PC-9 (cell line): ENCODE measurements around the gene C3orf18. TPM values are rescaled to one million over a fixed set of nuclear protein-coding genes. Genes with fewer than 3 reads are reported as not detected.

Experiments used
- BruUV-seq: library from RNA; stranded (reverse); fragments of 400-500 nt; replicated peaks from 2 replicates; lab custom pipeline; 2021; lab: Mats Ljungman, UMichigan
- CTCF ChIA-PET: fragments of 300-600 bp; sonication (Branson Sonifier 250); formaldehyde crosslinking; loops from one replicate; lab custom pipeline; 2022; ENCODE audit warnings: antibody characterized with exemption; lab: Charles Lee
- POLR2A ChIA-PET: fragments of 300-600 bp; sonication (Branson Sonifier 250); formaldehyde crosslinking; loops from one replicate; lab custom pipeline; 2022; ENCODE audit warnings: antibody characterized with exemption; ENCODE audit not compliant: unreplicated experiment; lab: Charles Lee
- DNase-seq, 2 experiments: peaks; one replicate each; pipeline versions ENCODE4 v3.0.0 to v3.0.0-alpha.2; 2015 to 2022; ENCODE audit warnings: mixed read lengths in 1 of 2
- H2AFZ ChIP-seq: fragments of 200-600 bp; sonication (generic); 2 replicates; pipeline ENCODE4 v1.8.1; 2017; ENCODE audit warnings: antibody characterized with exemption
- H3F3A ChIP-seq: fragments of 200-600 bp; sonication (generic); 2 replicates; pipeline ENCODE4 v1.8.1; 2017; ENCODE audit warnings: antibody characterized with exemption, mild to moderate bottlenecking, low read depth; ENCODE audit not compliant: insufficient read depth
- H3K27ac ChIP-seq: fragments of 200-600 bp; sonication (generic); 2 replicates; pipeline ENCODE4 v1.6.1; 2016; ENCODE audit warnings: mixed run types
- H3K27me3 ChIP-seq: fragments of 200-600 bp; sonication (generic); 2 replicates; pipeline ENCODE4 v1.6.1; 2016; ENCODE audit warnings: low read depth, mixed run types; ENCODE audit not compliant: insufficient read depth
- H3K36me3 ChIP-seq: fragments of 200-600 bp; sonication (generic); 2 replicates; pipeline ENCODE4 v1.6.1; 2016; ENCODE audit warnings: low read depth, mixed run types
- H3K4me1 ChIP-seq: fragments of 200-600 bp; sonication (generic); replicated peaks from 2 replicates; pipeline ENCODE4 v1.6.1; 2016; ENCODE audit warnings: mixed run types; ENCODE audit not compliant: insufficient read depth
- H3K4me2 ChIP-seq: fragments of 200-600 bp; sonication (generic); 2 replicates; pipeline ENCODE4 v1.6.1; 2017; ENCODE audit warnings: mixed run types
- H3K4me3 ChIP-seq: fragments of 200-600 bp; sonication (generic); 2 replicates; pipeline ENCODE4 v1.6.1; 2016; ENCODE audit warnings: mixed run types
- H3K79me2 ChIP-seq: fragments of 200-600 bp; sonication (generic); 2 replicates; pipeline ENCODE4 v1.6.1; 2017; ENCODE audit warnings: low read depth, mixed run types
- H3K9me2 ChIP-seq: fragments of 200-600 bp; sonication (generic); 2 replicates; pipeline ENCODE4 v1.8.1; 2017; ENCODE audit warnings: mild to moderate bottlenecking; ENCODE audit not compliant: insufficient read depth
- H3K9me3 ChIP-seq: fragments of 200-600 bp; sonication (generic); 2 replicates; pipeline ENCODE4 v1.8.1; 2016; ENCODE audit warnings: low read depth; ENCODE audit not compliant: insufficient read depth
- H4K20me1 ChIP-seq: fragments of 200-600 bp; sonication (generic); 2 replicates; pipeline ENCODE4 v1.8.1; 2017; ENCODE audit not compliant: insufficient read depth
- EZH2 ChIP-seq: fragments of 200-600 bp; sonication (generic); IDR thresholded peaks from 2 replicates; pipeline ENCODE4 v1.8.0; 2017; ENCODE audit warnings: antibody characterized with exemption, low read depth
- intact Hi-C: fragments of 100-400 bp; cut with micrococcal nuclease; formaldehyde crosslinking; loops from one replicate; pipeline ENCODE4 v1.10.0; 2022; ENCODE audit not compliant: unreplicated experiment
- total RNA-seq: library from RNA; stranded (reverse); gene quantifications from 2 replicates; pipeline ENCODE4 v1.2.3, GENCODE V29; 2021
- TF ChIP-seq, protein P1 (sequence below): fragments of 200-600 bp; sonication (generic); conservative IDR thresholded peaks from 2 replicates; pipeline ENCODE4 v1.6.1; 2017; ENCODE audit warnings: mixed run types, antibody characterized with exemption, mild to moderate bottlenecking, moderate library complexity

Gene C3orf18
- total RNA-seq, 1 experiment from 2014 or later: 7.5 TPM

DNA sequence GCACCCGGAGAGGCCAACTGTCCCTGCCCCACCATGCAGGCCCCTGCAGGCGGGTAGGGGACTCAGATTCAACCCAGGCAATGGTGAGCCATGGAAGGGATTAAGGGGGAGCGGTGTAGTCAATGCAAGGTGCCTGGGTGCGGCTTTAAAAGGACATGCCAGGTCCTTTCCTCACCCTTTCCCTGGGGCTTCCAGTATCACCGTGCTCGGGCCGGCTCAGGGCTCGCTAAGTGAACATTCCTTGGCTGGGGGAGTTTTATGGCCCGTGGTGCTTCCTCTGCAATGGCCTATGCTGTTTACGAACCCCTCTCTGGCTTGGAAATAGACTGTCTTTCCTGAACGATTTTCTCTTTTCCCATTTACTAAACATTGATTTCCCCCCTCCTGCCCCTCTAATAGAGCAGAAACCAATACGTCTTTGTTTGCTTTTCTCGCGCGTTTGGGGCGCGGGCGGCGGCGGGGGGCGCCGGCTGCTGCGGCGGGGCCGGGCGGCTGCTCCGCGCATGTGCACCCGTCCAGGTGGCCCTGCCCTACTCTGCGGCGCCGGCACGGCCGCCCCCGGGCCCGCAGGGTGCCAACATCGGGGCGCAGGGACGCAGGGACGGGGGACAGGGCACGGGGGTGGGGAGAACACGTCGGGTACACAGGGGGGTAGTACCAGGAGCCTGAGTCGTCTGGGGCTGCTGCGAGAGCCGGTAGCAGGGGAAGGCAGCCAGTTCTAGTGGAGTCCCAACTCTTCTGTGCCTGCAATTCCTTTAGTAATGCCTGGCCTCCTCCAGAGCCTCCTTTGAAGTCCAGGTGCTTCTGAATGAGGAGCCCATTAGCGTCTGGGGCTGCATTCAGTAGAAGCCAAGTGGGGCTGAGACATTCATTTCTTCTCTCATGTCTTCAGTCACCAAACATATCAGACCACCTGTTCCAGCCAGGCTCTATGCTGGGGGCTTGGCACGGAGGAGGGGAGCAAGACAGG, 37.3 kb downstream of the C3orf18 start:
- Histone ChIP-seq H3K4me3 (no peak overlapping the region), H3K9me2 (no peaks in the 10 kb centered on the region), H3K4me1 (no peaks in the 10 kb centered on the region), H3K79me2 (no peaks in the 10 kb centered on the region), H3K27ac (no peak overlapping the region), H3K36me3 (no peaks in the 10 kb centered on the region), H3K27me3 (peaks cover 51% of the 10 kb centered on the region), H2AFZ (no peak overlapping the region), H3K4me2 (no peak overlapping the region), H4K20me1 (no peaks in the 10 kb centered on the region; the same call in 1 of the 2 replicates), H3K9me3 (no peaks in the 10 kb centered on the region), H3F3A (no peaks in the 10 kb centered on the region)
- ChIA-PET CTCF (no interaction called here), POLR2A (no interaction called here)
- TF ChIP-seq EZH2: no peak
- TF ChIP-seq, protein P1, sequence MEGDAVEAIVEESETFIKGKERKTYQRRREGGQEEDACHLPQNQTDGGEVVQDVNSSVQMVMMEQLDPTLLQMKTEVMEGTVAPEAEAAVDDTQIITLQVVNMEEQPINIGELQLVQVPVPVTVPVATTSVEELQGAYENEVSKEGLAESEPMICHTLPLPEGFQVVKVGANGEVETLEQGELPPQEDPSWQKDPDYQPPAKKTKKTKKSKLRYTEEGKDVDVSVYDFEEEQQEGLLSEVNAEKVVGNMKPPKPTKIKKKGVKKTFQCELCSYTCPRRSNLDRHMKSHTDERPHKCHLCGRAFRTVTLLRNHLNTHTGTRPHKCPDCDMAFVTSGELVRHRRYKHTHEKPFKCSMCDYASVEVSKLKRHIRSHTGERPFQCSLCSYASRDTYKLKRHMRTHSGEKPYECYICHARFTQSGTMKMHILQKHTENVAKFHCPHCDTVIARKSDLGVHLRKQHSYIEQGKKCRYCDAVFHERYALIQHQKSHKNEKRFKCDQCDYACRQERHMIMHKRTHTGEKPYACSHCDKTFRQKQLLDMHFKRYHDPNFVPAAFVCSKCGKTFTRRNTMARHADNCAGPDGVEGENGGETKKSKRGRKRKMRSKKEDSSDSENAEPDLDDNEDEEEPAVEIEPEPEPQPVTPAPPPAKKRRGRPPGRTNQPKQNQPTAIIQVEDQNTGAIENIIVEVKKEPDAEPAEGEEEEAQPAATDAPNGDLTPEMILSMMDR: no peak
- BruUV-seq: no TSS peak
- no peak for DNase-seq
- intact Hi-C loops: loop anchor here (1.0 kb wide), 1 partner anchor 27 kb away; the partner anchor contains the start of gene CACNA2D2

DNA sequence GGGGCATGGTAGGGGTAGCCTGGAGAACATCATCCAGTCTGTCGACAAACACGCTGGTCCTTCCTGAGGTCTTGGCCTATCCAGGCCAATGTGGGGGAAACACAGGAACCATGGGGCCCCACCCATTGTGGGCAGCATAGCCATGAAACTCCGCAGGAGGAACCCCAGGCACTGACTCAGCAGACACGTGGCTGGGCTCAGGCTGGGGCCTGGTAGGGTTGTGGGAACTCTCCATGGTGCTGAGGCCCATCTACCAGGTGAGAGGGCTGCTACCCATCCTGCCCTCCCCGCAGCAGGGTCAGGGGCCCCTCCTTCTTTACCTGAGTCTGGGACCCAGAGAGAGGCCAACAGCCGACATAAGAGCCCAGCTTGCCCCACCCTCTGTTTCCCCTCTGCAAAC, 41.6 kb downstream of the C3orf18 start:
- Histone ChIP-seq H4K20me1 (no peaks in the 10 kb centered on the region; the same call in 1 of the 2 replicates), H3K4me3 (no peak overlapping the region), H3F3A (no peaks in the 10 kb centered on the region), H3K4me1 (no peaks in the 10 kb centered on the region), H3K27me3 (peaks cover 41% of the 10 kb centered on the region), H2AFZ (no peak overlapping the region), H3K36me3 (no peaks in the 10 kb centered on the region), H3K79me2 (no peaks in the 10 kb centered on the region), H3K9me2 (no peaks in the 10 kb centered on the region), H3K9me3 (no peaks in the 10 kb centered on the region), H3K4me2 (no peak overlapping the region), H3K27ac (no peak overlapping the region)
- TF ChIP-seq EZH2: no peak
- TF ChIP-seq, protein P1: no peak
- BruUV-seq: no TSS peak
- POLR2A ChIA-PET: no interaction called here
- DNase-seq: peak in 1 of 2 experiments; percentile 46
- intact Hi-C loops: no loop called here
- CTCF ChIA-PET: no interaction called here

DNA sequence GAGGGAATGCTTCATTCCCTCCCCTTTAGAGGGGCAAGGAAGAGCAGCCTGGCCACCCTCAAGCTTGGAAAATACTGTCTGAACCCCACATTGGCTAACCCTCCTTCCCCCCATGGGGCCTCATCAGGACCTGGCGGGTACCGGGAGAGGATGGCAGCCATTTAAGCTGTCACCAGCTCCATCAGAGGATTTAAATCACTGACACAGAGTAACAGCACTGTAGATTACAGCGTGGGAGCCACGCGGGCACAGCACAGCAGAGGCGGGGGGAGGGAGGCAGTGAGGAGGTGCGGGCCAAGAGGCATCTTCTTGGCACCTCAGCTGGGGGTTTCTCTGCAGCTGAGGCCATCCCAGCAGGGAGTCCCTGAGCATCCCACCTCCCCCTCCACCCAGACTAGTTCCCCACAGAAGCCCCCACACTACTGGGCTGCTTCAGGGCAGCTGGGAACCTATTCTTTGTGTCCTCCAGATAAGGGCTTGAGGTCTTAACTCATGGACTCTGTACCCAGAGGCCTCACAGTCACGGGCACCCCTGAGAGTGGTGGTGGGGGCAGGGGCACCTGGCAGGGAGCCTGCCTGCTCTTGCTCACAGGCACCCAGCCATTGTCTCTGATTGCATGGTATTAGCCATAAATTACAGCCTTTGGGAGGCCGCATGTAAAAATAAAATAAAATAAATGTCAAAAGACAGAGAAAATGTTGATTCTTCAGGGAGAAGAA, 42.2 kb downstream of the C3orf18 start:
- Histone ChIP-seq H3K9me2 (no peaks in the 10 kb centered on the region), H3K4me3 (no peak overlapping the region), H3F3A (no peaks in the 10 kb centered on the region), H3K36me3 (no peaks in the 10 kb centered on the region), H3K9me3 (no peaks in the 10 kb centered on the region), H3K27ac (no peak overlapping the region), H2AFZ (no peak overlapping the region), H3K79me2 (no peaks in the 10 kb centered on the region), H3K4me2 (no peak overlapping the region), H4K20me1 (no peaks in the 10 kb centered on the region; the same call in 1 of the 2 replicates), H3K27me3 (peaks cover 36% of the 10 kb centered on the region; the same call in 1 of the 2 replicates), H3K4me1 (no peaks in the 10 kb centered on the region)
- no TSS peak for BruUV-seq
- intact Hi-C loops: no loop called here
- no peak for TF ChIP-seq EZH2
- TF ChIP-seq, protein P1: no peak
- ChIA-PET POLR2A (no interaction called here), CTCF (no interaction called here)
- DNase-seq: no peak
